Measurements from ENCODE around the gene PRELID3B. TPM values are rescaled to one million over a fixed set of nuclear protein-coding genes. Genes with fewer than 3 reads are reported as not detected.

PRELID3B gene
- total and polyA plus RNA-seq, 2 of the 8 experiments (the other 6 are each of a cell fraction or from before 2014, with no cell fraction given) = 8.1 to 50.5 TPM

- H2BK12ac ChIP-seq (ENCODE audit: low read depth, low read length) = no peak overlapping the region
- no peak overlapping the region for H3K4ac ChIP-seq (replicated peaks; ENCODE audit: insufficient read length, low read depth, low read length)
- H3K79me1 ChIP-seq (ENCODE audit: low read depth, low read length) = peaks cover 11% of the 10 kb centered on the region
- no peak overlapping the region for H3K4me2 ChIP-seq (ENCODE audit: insufficient read depth in 1 of 2, low read depth in 2 of 2, low read length in 2 of 2)
- no peak overlapping the region for H3K4me3 ChIP-seq (ENCODE audit: extremely low read depth in 1 of 4, insufficient read depth in 2 of 4, low read depth in 3 of 4, low read length in 4 of 4)
- POLR2A ChIA-PET (ENCODE audit: partially characterized antibody) = interaction anchor here (0.8 to 1.0 kb wide), 2 partner anchors 9 to 10 kb away, joined by 3 to 4 read pairs; no protein-coding TSS in a partner anchor
- H3K27me3 ChIP-seq (replicated peaks in 1 of 4; ENCODE audit: control insufficient read depth in 3 of 4, extremely low read depth in 1 of 4, insufficient read depth in 3 of 4, low read length in 3 of 4) = no peaks in the 10 kb centered on the region
- 88% methylated on average over 9 of the region's 9 CpGs; no CpG with 5 or more reads in 1 of the 2 experiments for WGBS, 2 experiments (ENCODE audit: extremely low coverage in 1 of 2, insufficient coverage in 1 of 2, insufficient read length in 1 of 2, insufficient replicate concordance in 2 of 2, low coverage in 1 of 2, low lambda C conversion rate in 2 of 2, missing lambda C conversion rate in 1 of 2)
- no peak overlapping the region for H2AFZ ChIP-seq (ENCODE audit: low read length)
- no peak overlapping the region for H4K5ac ChIP-seq (ENCODE audit: insufficient read length, low read depth, low read length)
- H3K56ac ChIP-seq (replicated peaks; ENCODE audit: insufficient read length, low read depth, low read length) = no peak overlapping the region
- H2AK5ac ChIP-seq (ENCODE audit: low read depth, low read length) = no peak overlapping the region
- no peaks in the 10 kb centered on the region for H3K23me2 ChIP-seq (ENCODE audit: low read depth, low read length)
- no peak for FAIRE-seq
- no peak overlapping the region for H3K27ac ChIP-seq (ENCODE audit: low read depth, low read length)
- no peak for DNase-seq (ENCODE audit: low read depth in 1 of 2, low spot score in 2 of 2)
- no peak overlapping the region for H2BK20ac ChIP-seq (ENCODE audit: low read length)
- CTCF ChIA-PET (ENCODE audit: partially characterized antibody) = interaction anchor here (0.6 kb wide), 1 partner anchor 10 kb away, joined by 3 read pairs; no protein-coding TSS in a partner anchor
- H3K4me1 ChIP-seq (replicated peaks in 1 of 4; ENCODE audit: control insufficient read depth in 3 of 4, insufficient read depth in 4 of 4, low read length in 3 of 4) = no peaks in the 10 kb centered on the region
- H3K14ac ChIP-seq (ENCODE audit: insufficient read length) = no peak overlapping the region
- H4K91ac ChIP-seq (replicated peaks; ENCODE audit: insufficient read length, low read length) = no peak overlapping the region
- H2BK120ac ChIP-seq (replicated peaks; ENCODE audit: low read depth, low read length) = no peak overlapping the region
- no peak overlapping the region for H2BK5ac ChIP-seq (ENCODE audit: low read depth, low read length)
- no peak overlapping the region for H3K23ac ChIP-seq (ENCODE audit: insufficient read length)
- H3K36me3 ChIP-seq (ENCODE audit: control insufficient read depth in 2 of 4, insufficient read depth in 4 of 4, low read length in 3 of 4) = peaks cover 33 to 61% (median 53%) of the 10 kb centered on the region in 4 experiments
- H3K9me3 ChIP-seq (ENCODE audit: insufficient read depth in 2 of 2, low read depth in 1 of 2, low read length in 1 of 2) = no peaks in the 10 kb centered on the region
- H4K8ac ChIP-seq (ENCODE audit: extremely low read depth, insufficient read depth, low read length) = no peak overlapping the region
- no peak overlapping the region for H2BK15ac ChIP-seq (ENCODE audit: low read length)
- H4K20me1 ChIP-seq (replicated peaks in 1 of 2; ENCODE audit: control insufficient read depth in 1 of 2, insufficient read depth in 2 of 2, low read length in 2 of 2) = peaks cover 2 to 15% of the 10 kb centered on the region in 2 experiments
- no peak overlapping the region for H3K18ac ChIP-seq (ENCODE audit: extremely low read depth, low read length)
- no peak overlapping the region for H3K9ac ChIP-seq (replicated peaks in 1 of 4; ENCODE audit: extremely low read depth in 1 of 4, low read depth in 3 of 4, low read length in 3 of 4)
- H3K79me2 ChIP-seq (ENCODE audit: control insufficient read depth in 1 of 2, insufficient read depth in 2 of 2, low read length in 2 of 2) = peaks cover 0 to 29% of the 10 kb centered on the region in 2 experiments; a peak in 3 of 4 replicates
- TF ChIP-seq CEBPB (IDR thresholded peaks at IDR 0.05; ENCODE audit: low read depth, low read length) (no peak), ASH2L (IDR thresholded peaks at IDR 0.05; ENCODE audit: low read length) (no peak), KDM1A (IDR thresholded peaks at IDR 0.05; ENCODE audit: borderline replicate concordance, low read length) (no peak), POLR2AphosphoS5 (IDR thresholded peaks at IDR 0.05; ENCODE audit: low read depth, low read length) (no peak), RFX5 (IDR thresholded peaks at IDR 0.05; ENCODE audit: borderline replicate concordance, low read depth, low read length) (no peak), CHD1 (IDR thresholded peaks at IDR 0.05; ENCODE audit: low read depth, low read length) (no peak), RBBP5 (IDR thresholded peaks at IDR 0.05; ENCODE audit: borderline replicate concordance, low read depth, low read length) (no peak), GABPA (IDR thresholded peaks at IDR 0.05; ENCODE audit: borderline replicate concordance, insufficient read depth, low read length) (no peak), SIRT6 (IDR thresholded peaks at IDR 0.05; ENCODE audit: low read length) (no peak), FOSL1 (IDR thresholded peaks at IDR 0.05; ENCODE audit: insufficient read depth, low read depth, low read length) (no peak), TAF7 (optimal IDR thresholded peaks at IDR 0.05; ENCODE audit: borderline replicate concordance, low read depth, low read length) (no peak), CBX8 (IDR thresholded peaks at IDR 0.05; ENCODE audit: borderline replicate concordance, low read depth, low read length) (no peak)
- TF ChIP-seq, protein P1, sequence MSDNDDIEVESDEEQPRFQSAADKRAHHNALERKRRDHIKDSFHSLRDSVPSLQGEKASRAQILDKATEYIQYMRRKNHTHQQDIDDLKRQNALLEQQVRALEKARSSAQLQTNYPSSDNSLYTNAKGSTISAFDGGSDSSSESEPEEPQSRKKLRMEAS (IDR thresholded peaks at IDR 0.05) = no peak
Observed at GRCh38 chr20:58987790-58988564, 54.6 kb downstream of the PRELID3B start.
